A172 (cell line): Measurements from ENCODE around the gene ABR. TPM values are rescaled to one million over a fixed set of nuclear protein-coding genes. Genes with fewer than 3 reads are reported as not detected.
"Not testable (repeated sequence)": the region's sequence is repeated elsewhere in the genome, so short reads cannot be mapped to it uniquely, and the experiment has no call there.

Experiments
- DNase-seq: peaks from one replicate; pipeline ENCODE4 v3.0.0-alpha.2; 2015; ENCODE audit warnings: low spot score
- total RNA-seq: library from RNA; depleted of rRNA; stranded (reverse); fragments of >200 nt; shearing (Covaris generic); gene quantifications from 2 replicates; pipeline ENCODE4 v1.2.3, GENCODE V29; 2014

ABR gene
- total RNA-seq, 1 experiment from 2014 or later: 66.9 TPM

GRCh38 chr17:1095090-1095852, 84.5 kb downstream of the ABR start:
- no peak for DNase-seq

- DNase-seq: no peak
Observed at GRCh38 chr17:1094591-1094990, 85.2 kb downstream of the ABR start.

GRCh38 chr17:1091900-1092299, 87.9 kb downstream of the ABR start:
- DNase-seq: no peak

- no peak for DNase-seq
Observed at GRCh38 chr17:1091190-1091534, 88.6 kb downstream of the ABR start.

- DNase-seq: no peak
Observed at GRCh38 chr17:1090465-1091189, 89.2 kb downstream of the ABR start.

GRCh38 chr17:1089915-1090314, 89.9 kb downstream of the ABR start:
- no peak for DNase-seq

- DNase-seq: peak; percentile 82
Observed at GRCh38 chr17:1087381-1088241, 92.2 kb downstream of the ABR start.

- no peak for DNase-seq
Observed at GRCh38 chr17:1083451-1084187, 96.2 kb downstream of the ABR start.

- DNase-seq: peak; percentile 94
Observed at GRCh38 chr17:1082579-1082978, 97.2 kb downstream of the ABR start.

GRCh38 chr17:1078831-1079561, 100.8 kb downstream of the ABR start:
- no peak for DNase-seq

- no peak for DNase-seq
Observed at GRCh38 chr17:1077986-1078711, 101.6 kb downstream of the ABR start.

GRCh38 chr17:1077581-1077985, 102.2 kb downstream of the ABR start:
- no peak for DNase-seq

GRCh38 chr17:1076982-1077302, 102.8 kb downstream of the ABR start:
- DNase-seq: no peak

- no peak for DNase-seq
Observed at GRCh38 chr17:1076299-1076981, 103.3 kb downstream of the ABR start.

- DNase-seq: no peak
Observed at GRCh38 chr17:1074886-1075605, 104.7 kb downstream of the ABR start.

- DNase-seq: not testable (repeated sequence)
Observed at GRCh38 chr17:1073963-1074625, 105.7 kb downstream of the ABR start.

GRCh38 chr17:1073241-1073962, 106.4 kb downstream of the ABR start:
- DNase-seq: no peak

GRCh38 chr17:1072551-1072961, 107.2 kb downstream of the ABR start:
- no peak for DNase-seq
